ENCODE measurements around the gene LIF.
"Not testable (repeated sequence)": the region's sequence is repeated elsewhere in the genome, so short reads cannot be mapped to it uniquely, and the experiment has no call there.

The LIF gene

GRCh38 chr22:30204015-30204741 lies 42.4 kb downstream of the LIF start:
- peaks cover 42% of the 10 kb centered on the region for H3K4me1 ChIP-seq (ENCODE audit: control insufficient read depth, insufficient read depth, low read length, poor library complexity, severe bottlenecking)
- H3K9me3 ChIP-seq (ENCODE audit: control insufficient read depth, low read length) = no peaks in the 10 kb centered on the region
- no peaks in the 10 kb centered on the region for H3K36me3 ChIP-seq (ENCODE audit: control insufficient read depth, insufficient read depth, low read length)
- WGBS, 2 experiments (ENCODE audit: insufficient coverage in 2 of 2) = 83 to 95% methylated on average over 6 to 7 of the region's 7 CpGs
- no peak overlapping the region for H3K4me3 ChIP-seq (ENCODE audit: extremely low read depth, insufficient read depth, low read length, poor library complexity, severe bottlenecking)
- no peak overlapping the region for H3K27ac ChIP-seq (ENCODE audit: low read depth, low read length, severe bottlenecking)

GRCh38 chr22:30202531-30203006 lies 44.0 kb downstream of the LIF start:
- Histone ChIP-seq H3K4me1 (ENCODE audit: control insufficient read depth, insufficient read depth, low read length, poor library complexity, severe bottlenecking) (peaks cover 31% of the 10 kb centered on the region), H3K27ac (ENCODE audit: low read depth, low read length, severe bottlenecking) (peak overlapping the region; percentile 53), H3K9me3 (ENCODE audit: control insufficient read depth, low read length) (no peaks in the 10 kb centered on the region), H3K4me3 (ENCODE audit: extremely low read depth, insufficient read depth, low read length, poor library complexity, severe bottlenecking) (no peak overlapping the region), H3K36me3 (ENCODE audit: control insufficient read depth, insufficient read depth, low read length) (no peaks in the 10 kb centered on the region)
- WGBS, 2 experiments (ENCODE audit: insufficient coverage in 2 of 2) = 81 to 82% methylated on average over 8 of the region's 9 CpGs

- Histone ChIP-seq H3K4me3 (ENCODE audit: extremely low read depth, insufficient read depth, low read length, poor library complexity, severe bottlenecking) (no peak overlapping the region), H3K27ac (ENCODE audit: low read depth, low read length, severe bottlenecking) (no peak overlapping the region), H3K9me3 (ENCODE audit: control insufficient read depth, low read length) (no peaks in the 10 kb centered on the region), H3K4me1 (ENCODE audit: control insufficient read depth, insufficient read depth, low read length, poor library complexity, severe bottlenecking) (peaks cover 31% of the 10 kb centered on the region), H3K36me3 (ENCODE audit: control insufficient read depth, insufficient read depth, low read length) (no peaks in the 10 kb centered on the region)
- 90 to 100% methylated on average over 3 of the region's 3 CpGs for WGBS, 2 experiments (ENCODE audit: insufficient coverage in 2 of 2)
Observed at GRCh38 chr22:30201945-30202344, 44.6 kb downstream of the LIF start.

GRCh38 chr22:30200905-30201304 lies 45.7 kb downstream of the LIF start:
- H3K4me3 ChIP-seq (ENCODE audit: extremely low read depth, insufficient read depth, low read length, poor library complexity, severe bottlenecking); H3K27ac ChIP-seq (ENCODE audit: low read depth, low read length, severe bottlenecking); H3K9me3 ChIP-seq (ENCODE audit: control insufficient read depth, low read length); H3K36me3 ChIP-seq (ENCODE audit: control insufficient read depth, insufficient read depth, low read length): not testable (repeated sequence)
- 87 to 94% methylated on average over 7 to 8 of the region's 10 CpGs for WGBS, 2 experiments (ENCODE audit: insufficient coverage in 2 of 2)
- peaks cover 31% of the 10 kb centered on the region for H3K4me1 ChIP-seq (ENCODE audit: control insufficient read depth, insufficient read depth, low read length, poor library complexity, severe bottlenecking)

GRCh38 chr22:30198921-30199320 lies 47.6 kb downstream of the LIF start:
- Histone ChIP-seq H3K36me3 (ENCODE audit: control insufficient read depth, insufficient read depth, low read length) (no peaks in the 10 kb centered on the region), H3K4me1 (ENCODE audit: control insufficient read depth, insufficient read depth, low read length, poor library complexity, severe bottlenecking) (peaks cover 34% of the 10 kb centered on the region), H3K27ac (ENCODE audit: low read depth, low read length, severe bottlenecking) (no peak overlapping the region), H3K4me3 (ENCODE audit: extremely low read depth, insufficient read depth, low read length, poor library complexity, severe bottlenecking) (no peak overlapping the region), H3K9me3 (ENCODE audit: control insufficient read depth, low read length) (no peaks in the 10 kb centered on the region)
- 89 to 96% methylated on average over 1 to 3 of the region's 4 CpGs for WGBS, 2 experiments (ENCODE audit: insufficient coverage in 2 of 2)

- Histone ChIP-seq H3K4me3 (ENCODE audit: extremely low read depth, insufficient read depth, low read length, poor library complexity, severe bottlenecking) (no peak overlapping the region), H3K36me3 (ENCODE audit: control insufficient read depth, insufficient read depth, low read length) (no peaks in the 10 kb centered on the region), H3K4me1 (ENCODE audit: control insufficient read depth, insufficient read depth, low read length, poor library complexity, severe bottlenecking) (peaks cover 34% of the 10 kb centered on the region), H3K27ac (ENCODE audit: low read depth, low read length, severe bottlenecking) (no peak overlapping the region), H3K9me3 (ENCODE audit: control insufficient read depth, low read length) (no peaks in the 10 kb centered on the region)
- 93 to 100% methylated on average over 3 to 4 of the region's 5 CpGs for WGBS, 2 experiments (ENCODE audit: insufficient coverage in 2 of 2)
Observed at GRCh38 chr22:30198152-30198825, 48.3 kb downstream of the LIF start.

- Histone ChIP-seq H3K4me1 (ENCODE audit: control insufficient read depth, insufficient read depth, low read length, poor library complexity, severe bottlenecking) (peaks cover 29% of the 10 kb centered on the region), H3K4me3 (ENCODE audit: extremely low read depth, insufficient read depth, low read length, poor library complexity, severe bottlenecking) (no peak overlapping the region), H3K36me3 (ENCODE audit: control insufficient read depth, insufficient read depth, low read length) (no peaks in the 10 kb centered on the region), H3K9me3 (ENCODE audit: control insufficient read depth, low read length) (no peaks in the 10 kb centered on the region), H3K27ac (ENCODE audit: low read depth, low read length, severe bottlenecking) (peak overlapping the region; percentile 96)
Observed at GRCh38 chr22:30197389-30197788, 49.2 kb downstream of the LIF start.

GRCh38 chr22:30196880-30197336 lies 49.7 kb downstream of the LIF start:
- WGBS, 2 experiments (ENCODE audit: insufficient coverage in 2 of 2) = 36 to 60% methylated on average over 1 to 2 of the region's 2 CpGs
- Histone ChIP-seq H3K27ac (ENCODE audit: low read depth, low read length, severe bottlenecking) (peak overlapping the region; percentile 96), H3K4me1 (ENCODE audit: control insufficient read depth, insufficient read depth, low read length, poor library complexity, severe bottlenecking) (peaks cover 27% of the 10 kb centered on the region), H3K9me3 (ENCODE audit: control insufficient read depth, low read length) (no peaks in the 10 kb centered on the region), H3K4me3 (ENCODE audit: extremely low read depth, insufficient read depth, low read length, poor library complexity, severe bottlenecking) (no peak overlapping the region), H3K36me3 (ENCODE audit: control insufficient read depth, insufficient read depth, low read length) (no peaks in the 10 kb centered on the region)

GRCh38 chr22:30196141-30196879 lies 50.2 kb downstream of the LIF start:
- peaks cover 27% of the 10 kb centered on the region for H3K4me1 ChIP-seq (ENCODE audit: control insufficient read depth, insufficient read depth, low read length, poor library complexity, severe bottlenecking)
- no peaks in the 10 kb centered on the region for H3K36me3 ChIP-seq (ENCODE audit: control insufficient read depth, insufficient read depth, low read length)
- H3K27ac ChIP-seq (ENCODE audit: low read depth, low read length, severe bottlenecking) = peak overlapping the region; percentile 96
- WGBS, 2 experiments (ENCODE audit: insufficient coverage in 2 of 2) = 6 to 16% methylated on average over 4 to 6 of the region's 11 CpGs
- no peak overlapping the region for H3K4me3 ChIP-seq (ENCODE audit: extremely low read depth, insufficient read depth, low read length, poor library complexity, severe bottlenecking)
- no peaks in the 10 kb centered on the region for H3K9me3 ChIP-seq (ENCODE audit: control insufficient read depth, low read length)

- Histone ChIP-seq H3K27ac (ENCODE audit: low read depth, low read length, severe bottlenecking) (peak overlapping the region; percentile 96), H3K4me1 (ENCODE audit: control insufficient read depth, insufficient read depth, low read length, poor library complexity, severe bottlenecking) (peaks cover 27% of the 10 kb centered on the region), H3K4me3 (ENCODE audit: extremely low read depth, insufficient read depth, low read length, poor library complexity, severe bottlenecking) (no peak overlapping the region), H3K36me3 (ENCODE audit: control insufficient read depth, insufficient read depth, low read length) (no peaks in the 10 kb centered on the region), H3K9me3 (ENCODE audit: control insufficient read depth, low read length) (no peaks in the 10 kb centered on the region)
- WGBS, 2 experiments (ENCODE audit: insufficient coverage in 2 of 2) = 67 to 77% methylated on average over 3 of the region's 5 CpGs
Observed at GRCh38 chr22:30195245-30196140, 51.1 kb downstream of the LIF start.
